Vagina (tissue), 2 donors: Measurements from ENCODE around the gene MED17. TPM values are rescaled to one million over a fixed set of nuclear protein-coding genes. Genes with fewer than 3 reads are reported as not detected.
"Not testable (repeated sequence)": the region's sequence is repeated elsewhere in the genome, so short reads cannot be mapped to it uniquely, and the experiment has no call there.

Experiments used
- DNase-seq, 2 donors: peaks; one replicate each; pipeline ENCODE4 v3.0.0-alpha.2; 2017; ENCODE audit errors: extremely low spot score in 2 of 2
- H3K27ac ChIP-seq: fragments of 200-600 bp; sonication (generic); one replicate; pipeline ENCODE4 v1.5.1; 2019
- H3K27me3 ChIP-seq: fragments of 200-600 bp; sonication (generic); one replicate; pipeline ENCODE4 v1.5.1; 2019
- H3K36me3 ChIP-seq, 2 donors: fragments of 200-600 bp; sonication (generic); one replicate each; pipeline ENCODE4 v1.5.1; 2017 to 2019
- H3K4me1 ChIP-seq: fragments of 200-600 bp; sonication (generic); one replicate; pipeline ENCODE4 v1.5.1; 2019
- H3K4me3 ChIP-seq, 2 donors: fragments of 200-600 bp; sonication (generic); 1 replicate in 1 of 2; 2 replicates in 1 of 2; pipeline ENCODE4 v1.5.1; 2016 to 2019
- H3K9me3 ChIP-seq: fragments of 200-600 bp; sonication (generic); one replicate; pipeline ENCODE4 v1.5.1; 2019
- POLR2A ChIP-seq, 2 donors: fragments of 450-650 bp; IDR thresholded peaks; one replicate each; pipeline ENCODE4 v1.6.1; 2017; ENCODE audit warnings: antibody characterized with exemption in 2 of 2, mild to moderate bottlenecking in 2 of 2, moderate library complexity in 2 of 2
- POLR2AphosphoS5 ChIP-seq, 2 donors: sonication (generic); formaldehyde crosslinking; IDR thresholded peaks; one replicate each; pipeline ENCODE4 v1.9.0; 2017; ENCODE audit warnings: antibody characterized with exemption in 2 of 2, mild to moderate bottlenecking in 2 of 2, low read depth in 1 of 2; ENCODE audit not compliant: insufficient read depth in 1 of 2
- intact Hi-C: fragments of 100-400 bp; cut with DNase I; formaldehyde crosslinking; loops from one replicate; pipeline ENCODE4 v1.15.1; 2023
- total RNA-seq: library from RNA; depleted of rRNA; stranded (reverse); fragments of >200 nt; gene quantifications from one replicate; pipeline ENCODE4 v1.2.3, GENCODE V29; 2016
- TF ChIP-seq, protein P1 (sequence below), 3 experiments: fragments of 450-650 bp in 2 of 3; fragments of 200-600 bp in 1 of 3; sonication (generic) in 1 of 3; IDR thresholded peaks; one replicate each; pipeline ENCODE4 v1.5.1; 2017 to 2019; ENCODE audit warnings: antibody characterized with exemption in 3 of 3, mild to moderate bottlenecking in 2 of 3, moderate library complexity in 2 of 3

The MED17 gene
- total RNA-seq, 1 donor from 2014 or later, result 29.0 TPM

DNA sequence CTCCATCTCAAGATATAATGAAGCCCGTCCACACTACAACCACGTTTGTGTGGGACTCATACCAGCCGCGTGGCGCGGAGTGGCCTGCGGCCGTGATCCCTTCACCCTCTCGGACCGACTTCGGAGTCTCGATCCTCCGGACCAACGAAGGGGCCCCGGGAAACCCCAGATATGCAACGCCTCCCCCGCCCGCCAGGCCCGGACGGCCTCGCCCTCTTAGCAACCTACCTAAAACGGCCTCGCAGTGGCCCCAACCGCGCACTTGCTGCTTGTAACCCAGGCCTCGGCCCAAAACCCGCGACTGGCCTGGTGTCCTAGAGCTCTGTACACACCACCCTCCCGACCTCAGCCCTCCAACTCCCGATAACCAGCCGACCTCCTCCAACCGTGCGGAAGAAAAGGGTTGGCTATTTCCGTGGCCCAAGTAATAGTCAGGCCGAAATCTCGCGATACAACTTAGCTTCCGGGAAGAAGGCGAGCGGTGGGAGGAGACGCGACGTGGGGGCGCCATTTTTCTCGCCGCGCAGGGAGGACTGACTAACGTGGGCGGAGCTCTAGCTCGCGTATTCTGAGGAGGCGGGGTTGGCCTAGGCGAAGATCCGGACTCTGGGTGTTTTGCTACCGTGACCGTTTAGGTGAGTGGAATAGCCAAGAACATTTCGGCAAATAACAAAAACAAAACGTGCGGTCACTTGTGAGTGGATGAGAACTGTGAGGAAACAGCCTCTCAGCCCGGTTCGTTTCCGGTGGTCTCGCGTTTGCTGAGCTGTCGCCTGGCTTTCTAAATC is 42.8 kb upstream of the MED17 start, which contains the start of the genes C11orf54 and TAF1D:
Gene C11orf54, plus strand, starts transcription at position 579 of the 788 bp plus-strand sequence. CDS start 5,722 bp downstream, outside the sequence.
Gene TAF1D, minus strand, starts transcription at position 402 of the 788 bp plus-strand sequence. CDS start 2,191 bp downstream, outside the sequence.
- Histone ChIP-seq H3K9me3 (no peaks in the 10 kb centered on the region), H3K36me3 (peaks cover 0 to 28% of the 10 kb centered on the region in 2 donors), H3K27me3 (no peaks in the 10 kb centered on the region), H3K4me1 (peaks cover 43% of the 10 kb centered on the region), H3K27ac (peak within 1 kb of the TSS; percentile 86), H3K4me3 (peak within 1 kb of the TSS; percentile 77 to 78)
- TF ChIP-seq POLR2AphosphoS5 (IDR thresholded peaks at IDR 0.05; ENCODE audit: insufficient read depth in 1 of 2, low read depth in 1 of 2) (peak; percentile 88 to 95), POLR2A (IDR thresholded peaks at IDR 0.05) (peak in 1 of 2 donors; percentile 72)
- TF ChIP-seq, protein P1, sequence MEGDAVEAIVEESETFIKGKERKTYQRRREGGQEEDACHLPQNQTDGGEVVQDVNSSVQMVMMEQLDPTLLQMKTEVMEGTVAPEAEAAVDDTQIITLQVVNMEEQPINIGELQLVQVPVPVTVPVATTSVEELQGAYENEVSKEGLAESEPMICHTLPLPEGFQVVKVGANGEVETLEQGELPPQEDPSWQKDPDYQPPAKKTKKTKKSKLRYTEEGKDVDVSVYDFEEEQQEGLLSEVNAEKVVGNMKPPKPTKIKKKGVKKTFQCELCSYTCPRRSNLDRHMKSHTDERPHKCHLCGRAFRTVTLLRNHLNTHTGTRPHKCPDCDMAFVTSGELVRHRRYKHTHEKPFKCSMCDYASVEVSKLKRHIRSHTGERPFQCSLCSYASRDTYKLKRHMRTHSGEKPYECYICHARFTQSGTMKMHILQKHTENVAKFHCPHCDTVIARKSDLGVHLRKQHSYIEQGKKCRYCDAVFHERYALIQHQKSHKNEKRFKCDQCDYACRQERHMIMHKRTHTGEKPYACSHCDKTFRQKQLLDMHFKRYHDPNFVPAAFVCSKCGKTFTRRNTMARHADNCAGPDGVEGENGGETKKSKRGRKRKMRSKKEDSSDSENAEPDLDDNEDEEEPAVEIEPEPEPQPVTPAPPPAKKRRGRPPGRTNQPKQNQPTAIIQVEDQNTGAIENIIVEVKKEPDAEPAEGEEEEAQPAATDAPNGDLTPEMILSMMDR (IDR thresholded peaks at IDR 0.05), result no peak
- intact Hi-C loops, result no loop called here
- peak in 1 of 2 donors; percentile 99 for DNase-seq

DNA sequence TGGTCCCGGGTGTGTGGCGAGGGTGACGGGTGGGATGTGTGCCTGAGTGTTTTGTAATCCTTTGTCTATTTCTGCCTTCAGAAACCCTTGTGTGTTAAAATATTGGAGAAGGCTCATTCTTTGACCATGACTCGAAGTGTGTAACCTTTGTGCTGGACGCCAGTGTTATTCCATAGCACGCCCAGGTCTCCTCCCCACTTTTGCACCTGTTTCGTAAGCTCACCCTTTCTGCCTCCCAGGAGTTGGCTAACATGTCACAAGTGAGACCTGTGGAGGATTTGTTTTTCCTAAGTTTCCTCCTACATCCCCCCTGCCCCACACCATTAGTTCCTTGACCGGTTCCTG is 42.2 kb upstream of the MED17 start:
- Histone ChIP-seq H3K27me3 (no peaks in the 10 kb centered on the region), H3K4me3 (peak overlapping the region; percentile 77 to 78), H3K27ac (peak overlapping the region; percentile 86), H3K36me3 (peaks cover 0 to 22% of the 10 kb centered on the region in 2 donors), H3K9me3 (no peaks in the 10 kb centered on the region), H3K4me1 (peaks cover 37% of the 10 kb centered on the region)
- intact Hi-C loops, result no loop called here
- TF ChIP-seq POLR2A (IDR thresholded peaks at IDR 0.05) (no peak), POLR2AphosphoS5 (IDR thresholded peaks at IDR 0.05; ENCODE audit: insufficient read depth in 1 of 2, low read depth in 1 of 2) (no peak)
- TF ChIP-seq, protein P1 (IDR thresholded peaks at IDR 0.05), result no peak
- DNase-seq, result no peak

GRCh38 chr11:93743291-93743690 is 40.8 kb upstream of the MED17 start:
- peaks cover 23% of the 10 kb centered on the region for H3K4me1 ChIP-seq
- peaks cover 0 to 9% of the 10 kb centered on the region in 2 donors for H3K36me3 ChIP-seq
- intact Hi-C loops, result no loop called here
- no peak for DNase-seq
- H3K9me3 ChIP-seq, result no peaks in the 10 kb centered on the region
- TF ChIP-seq POLR2AphosphoS5 (IDR thresholded peaks at IDR 0.05; ENCODE audit: insufficient read depth in 1 of 2, low read depth in 1 of 2) (no peak), POLR2A (IDR thresholded peaks at IDR 0.05) (no peak)
- TF ChIP-seq, protein P1 (IDR thresholded peaks at IDR 0.05), result no peak
- H3K27ac ChIP-seq, result no peak overlapping the region
- no peaks in the 10 kb centered on the region for H3K27me3 ChIP-seq
- H3K4me3 ChIP-seq, result no peak overlapping the region

- no peak for TF ChIP-seq POLR2A (IDR thresholded peaks at IDR 0.05)
- no peak for TF ChIP-seq POLR2AphosphoS5 (IDR thresholded peaks at IDR 0.05; ENCODE audit: insufficient read depth in 1 of 2, low read depth in 1 of 2)
- TF ChIP-seq, protein P1 (IDR thresholded peaks at IDR 0.05), result no peak
- H3K4me3 ChIP-seq, result no peak overlapping the region
- peaks cover 0 to 3% of the 10 kb centered on the region in 2 donors for H3K36me3 ChIP-seq
- peaks cover 9% of the 10 kb centered on the region for H3K4me1 ChIP-seq
- no peak overlapping the region for H3K27ac ChIP-seq
- no peak for DNase-seq
- intact Hi-C loops, result no loop called here
- no peaks in the 10 kb centered on the region for H3K27me3 ChIP-seq
- no peaks in the 10 kb centered on the region for H3K9me3 ChIP-seq
These were observed 39.4 kb upstream of the MED17 start for GRCh38 chr11:93744669-93745004.

- H3K27ac ChIP-seq, H3K27me3 ChIP-seq, H3K4me1 ChIP-seq, intact Hi-C loops, H3K9me3 ChIP-seq, H3K4me3 ChIP-seq, DNase-seq, H3K36me3 ChIP-seq: not testable (repeated sequence)
These were observed 38.9 kb upstream of the MED17 start for GRCh38 chr11:93745005-93745755.
